ENCODE results near the gene CYP24A1.

CYP24A1 gene

GRCh38 chr20:54172856-54173652 is 732 bp downstream of the CYP24A1 start:
- no peak for DNase-seq (ENCODE audit: low spot score)

GRCh38 chr20:54172532-54172855 is 1.3 kb downstream of the CYP24A1 start:
- no peak for DNase-seq (ENCODE audit: low spot score)

- DNase-seq (ENCODE audit: low spot score), result no peak
Observed at GRCh38 chr20:54170963-54171362, 2.8 kb downstream of the CYP24A1 start.

- no peak for DNase-seq (ENCODE audit: low spot score)
Observed at GRCh38 chr20:54170026-54170471, 3.7 kb downstream of the CYP24A1 start.

GRCh38 chr20:54168961-54169862 is 4.6 kb downstream of the CYP24A1 start:
- no peak for DNase-seq (ENCODE audit: low spot score)

GRCh38 chr20:54167909-54168872 is 5.6 kb downstream of the CYP24A1 start:
- no peak for DNase-seq (ENCODE audit: low spot score)

- DNase-seq (ENCODE audit: low spot score), result no peak
Observed at GRCh38 chr20:54166987-54167662, 6.7 kb downstream of the CYP24A1 start.

- DNase-seq (ENCODE audit: low spot score), result no peak
Observed at GRCh38 chr20:54165803-54166202, 8.0 kb downstream of the CYP24A1 start.

GRCh38 chr20:54165014-54165413 is 8.8 kb downstream of the CYP24A1 start:
- no peak for DNase-seq (ENCODE audit: low spot score)

GRCh38 chr20:54163402-54163801 is 10.4 kb downstream of the CYP24A1 start:
- no peak for DNase-seq (ENCODE audit: low spot score)

- no peak for DNase-seq (ENCODE audit: low spot score)
Observed at GRCh38 chr20:54162378-54163009, 11.3 kb downstream of the CYP24A1 start.

GRCh38 chr20:54161821-54162149 is 12.0 kb downstream of the CYP24A1 start:
- DNase-seq (ENCODE audit: low spot score), result no peak

GRCh38 chr20:54161008-54161820 is 12.6 kb downstream of the CYP24A1 start:
- no peak for DNase-seq (ENCODE audit: low spot score)

GRCh38 chr20:54160065-54161007 is 13.4 kb downstream of the CYP24A1 start:
- no peak for DNase-seq (ENCODE audit: low spot score)

GRCh38 chr20:54158856-54159418 is 14.8 kb downstream of the CYP24A1 start:
- DNase-seq (ENCODE audit: low spot score), result no peak

- no peak for DNase-seq (ENCODE audit: low spot score)
Observed at GRCh38 chr20:54158226-54158625, 15.6 kb downstream of the CYP24A1 start.

GRCh38 chr20:54156981-54157835 is 16.6 kb downstream of the CYP24A1 start:
- no peak for DNase-seq (ENCODE audit: low spot score)

- no peak for DNase-seq (ENCODE audit: low spot score)
Observed at GRCh38 chr20:54156522-54156921, 17.3 kb downstream of the CYP24A1 start.
